HCT116 (cell line): Measurements from ENCODE around the gene IGSF10. TPM values are rescaled to one million over a fixed set of nuclear protein-coding genes. Genes with fewer than 3 reads are reported as not detected.

Experiments
- ATAC-seq: fragments of 200-7000 bp; cut with Tn5 transposase; 2 replicates; pipeline ENCODE4 v1.9.1; 2020; ENCODE audit warnings: mild to moderate bottlenecking, moderate library complexity
- BruUV-seq: library from RNA; stranded (reverse); fragments of 400-500 nt; replicated peaks from 2 replicates; lab custom pipeline; 2021; lab: Mats Ljungman, UMichigan
- CTCF ChIA-PET: fragments of 300-600 bp; sonication (Branson Sonifier 250); formaldehyde crosslinking; loops from one replicate; lab custom pipeline; 2021; ENCODE audit warnings: antibody characterized with exemption; lab: Charles Lee
- POLR2A ChIA-PET: fragments of 300-600, 350-600 bp; sonication (Branson Sonifier 250); formaldehyde crosslinking; loops from one replicate; lab custom pipeline; 2021; ENCODE audit warnings: antibody characterized with exemption; lab: Charles Lee
- RAD21 ChIA-PET, 2 experiments: fragments of 300-600 bp; sonication (Branson Sonifier 250); formaldehyde crosslinking; loops; one replicate each; lab custom pipeline; 2023; ENCODE audit warnings: low total read pairs in 2 of 2; ENCODE audit not compliant: uncharacterized antibody in 2 of 2, unreplicated experiment in 2 of 2, low non-redundant PET in 1 of 2; lab: Charles Lee
- DNase-seq: peaks from one replicate; pipeline ENCODE4 v3.0.0-alpha.2; 2010; ENCODE audit warnings: low read depth, low spot score
- H2AFZ ChIP-seq: fragments of 200-600 bp; shearing (Covaris generic), sonication (generic); 2 replicates; pipeline ENCODE4 v1.6.1; 2017; ENCODE audit warnings: low read depth, mixed run types, mixed read lengths, antibody characterized with exemption, low read length; ENCODE audit not compliant: poor library complexity, severe bottlenecking
- H3K27ac ChIP-seq: 2 replicates; pipeline ENCODE4 v1.5.1; 2012; ENCODE audit warnings: low read depth, low read length
- H3K27me3 ChIP-seq: fragments of 200-600 bp; sonication (generic); 2 replicates; pipeline ENCODE4 v1.6.1; 2016; ENCODE audit warnings: mixed run types, low read length, mixed read lengths; ENCODE audit not compliant: insufficient read depth
- H3K36me3 ChIP-seq, 2 experiments: fragments of 200-500 bp in 1 of 2; fragments of 200-600 bp in 1 of 2; sonication (Bioruptor generic) in 1 of 2; sonication (generic) in 1 of 2; 2 replicates each; pipeline versions ENCODE4 v1.5.1 to v1.6.1; 2014 to 2016; ENCODE audit warnings: low read length in 2 of 2, inconsistent platforms in 1 of 2, mixed read lengths in 1 of 2, mixed run types in 1 of 2; ENCODE audit not compliant: insufficient read depth in 2 of 2, control insufficient read depth in 1 of 2
- H3K4me1 ChIP-seq, 2 experiments: fragments of 200-600 bp in 1 of 2; sonication (generic) in 1 of 2; 2 replicates each; pipeline versions ENCODE4 v1.5.1 to v1.6.1; 2012 to 2017; ENCODE audit warnings: low read length in 2 of 2, inconsistent platforms in 1 of 2, mild to moderate bottlenecking in 1 of 2, mixed read lengths in 1 of 2, mixed run types in 1 of 2, moderate library complexity in 1 of 2; ENCODE audit not compliant: insufficient read depth in 2 of 2, control insufficient read depth in 1 of 2
- H3K4me2 ChIP-seq: fragments of 200-600 bp; sonication (generic); 2 replicates; pipeline ENCODE4 v1.6.1; 2017; ENCODE audit warnings: mixed run types, low read length, mixed read lengths
- H3K4me3 ChIP-seq, 2 experiments: fragments of 200-600 bp in 1 of 2; sonication (generic) in 1 of 2; replicated peaks in 1 of 2; 2 replicates each; pipeline ENCODE4 v1.5.1; 2011 to 2016; ENCODE audit warnings: low read length in 2 of 2, control low read depth in 1 of 2, low read depth in 1 of 2, mild to moderate bottlenecking in 1 of 2, mixed read lengths in 1 of 2, mixed run types in 1 of 2
- H3K79me2 ChIP-seq: fragments of 200-600 bp; sonication (generic); 2 replicates; pipeline ENCODE4 v1.6.1; 2017; ENCODE audit warnings: mild to moderate bottlenecking, mixed run types, low read length, moderate library complexity, mixed read lengths; ENCODE audit not compliant: insufficient read depth
- H3K9ac ChIP-seq: fragments of 200-600 bp; sonication (generic); 2 replicates; pipeline ENCODE4 v1.6.1; 2016; ENCODE audit warnings: low read length, mixed read lengths
- H3K9me2 ChIP-seq: fragments of 200-600 bp; sonication (generic), shearing (Covaris generic); 2 replicates; pipeline ENCODE4 v1.6.1; 2017; ENCODE audit warnings: mixed run types, mild to moderate bottlenecking, moderate library complexity; ENCODE audit not compliant: insufficient read depth
- H3K9me3 ChIP-seq, 2 experiments: fragments of 200-500 bp in 1 of 2; fragments of 200-600 bp in 1 of 2; sonication (Bioruptor generic) in 1 of 2; sonication (generic) in 1 of 2; 2 replicates each; pipeline ENCODE4 v1.6.1; 2014 to 2017; ENCODE audit warnings: low read length in 2 of 2, mixed read lengths in 2 of 2, inconsistent platforms in 1 of 2, low read depth in 1 of 2, mild to moderate bottlenecking in 1 of 2, mixed run types in 1 of 2, moderate library complexity in 1 of 2; ENCODE audit not compliant: control insufficient read depth in 1 of 2, insufficient read depth in 1 of 2
- H4K20me1 ChIP-seq: fragments of 200-600 bp; sonication (generic), shearing (Covaris generic); 2 replicates; pipeline ENCODE4 v1.6.1; 2017; ENCODE audit warnings: mixed run types, mild to moderate bottlenecking, moderate library complexity; ENCODE audit not compliant: insufficient read depth
- ATF3 ChIP-seq: IDR thresholded peaks from 2 replicates; pipeline ENCODE4 v1.6.1; 2012
- CBX3 ChIP-seq: IDR thresholded peaks from 2 replicates; pipeline ENCODE4 v1.6.1; 2012; ENCODE audit warnings: low read depth
- CTCF ChIP-seq, 3 experiments: fragments of 200-600 bp in 1 of 3; sonication (generic) in 1 of 3; IDR thresholded peaks in 2 of 3; conservative IDR thresholded peaks in 1 of 3; 2 replicates each; pipeline ENCODE4 v1.5.1; 2012 to 2017; ENCODE audit warnings: low read depth in 2 of 3, low read length in 2 of 3, antibody characterized with exemption in 1 of 3, borderline replicate concordance in 1 of 3, control low read depth in 1 of 3, mild to moderate bottlenecking in 1 of 3, mixed read lengths in 1 of 3, mixed run types in 1 of 3, moderate library complexity in 1 of 3; ENCODE audit not compliant: insufficient read depth in 1 of 3
- EGR1 ChIP-seq: IDR thresholded peaks from 2 replicates; pipeline ENCODE4 v1.6.1; 2012; ENCODE audit warnings: low read depth
- EZH2 ChIP-seq: fragments of 200-600 bp; sonication (generic); IDR thresholded peaks from 2 replicates; pipeline ENCODE4 v1.6.1; 2017; ENCODE audit warnings: antibody characterized with exemption, mixed run types
- EZH2phosphoT487 ChIP-seq: fragments of 200-600 bp; IDR thresholded peaks from 2 replicates; pipeline ENCODE4 v1.6.1; 2018; ENCODE audit warnings: antibody characterized with exemption, borderline replicate concordance
- FOSL1 ChIP-seq: IDR thresholded peaks from 2 replicates; pipeline ENCODE4 v1.6.1; 2012; ENCODE audit warnings: low read depth
- JUND ChIP-seq: IDR thresholded peaks from 2 replicates; pipeline ENCODE4 v1.6.1; 2012
- RAD21 ChIP-seq: IDR thresholded peaks from 2 replicates; pipeline ENCODE4 v1.6.1; 2012; ENCODE audit warnings: low read depth, mild to moderate bottlenecking
- REST ChIP-seq: IDR thresholded peaks from 2 replicates; pipeline ENCODE4 v1.6.1; 2012; ENCODE audit warnings: low read depth
- SIN3A ChIP-seq: IDR thresholded peaks from 2 replicates; pipeline ENCODE4 v1.6.1; 2012; ENCODE audit warnings: low read depth
- TCF7L2 ChIP-seq: IDR thresholded peaks from 2 replicates; pipeline ENCODE4 v1.7.0; 2011; ENCODE audit warnings: borderline replicate concordance, inconsistent platforms; ENCODE audit not compliant: insufficient read depth, insufficient read length; ENCODE audit errors: extremely low read depth
- YY1 ChIP-seq: IDR thresholded peaks from 2 replicates; pipeline ENCODE4 v1.6.1; 2011; ENCODE audit warnings: low read length, low read depth, moderate library complexity, mild to moderate bottlenecking; ENCODE audit not compliant: insufficient replicate concordance; ENCODE audit errors: extremely low read depth
- ZFX ChIP-seq: fragments of 450-650 bp; IDR thresholded peaks from 2 replicates; pipeline ENCODE4 v1.6.1; 2017
- ZNF274 ChIP-seq: fragments of 200-500 bp; sonication (Bioruptor generic); IDR thresholded peaks from 2 replicates; pipeline ENCODE4 v1.6.1; 2014; ENCODE audit warnings: mild to moderate bottlenecking, low read depth, low read length, inconsistent platforms
- intact Hi-C: fragments of 100-400 bp; cut with micrococcal nuclease; formaldehyde crosslinking; loops from 2 replicates; pipeline ENCODE4 v1.10.0; 2022
- total RNA-seq: library from RNA; stranded (reverse); gene quantifications from one replicate; pipeline ENCODE4 v1.2.1, GENCODE V29; 2021; ENCODE audit not compliant: unreplicated experiment

The IGSF10 gene
- total RNA-seq, 1 experiment from 2014 or later: 0.02 TPM

- POLR2A ChIA-PET: no interaction called here
- Histone ChIP-seq H3K4me1 (no peaks in the 10 kb centered on the region), H3K9me3 (no peaks in the 10 kb centered on the region), H3K79me2 (no peaks in the 10 kb centered on the region), H3K9me2 (no peaks in the 10 kb centered on the region), H3K36me3 (no peaks in the 10 kb centered on the region), H4K20me1 (no peaks in the 10 kb centered on the region), H3K4me3 (no peak overlapping the region), H2AFZ (no peak overlapping the region), H3K27ac (no peak overlapping the region), H3K9ac (no peak overlapping the region), H3K4me2 (no peak overlapping the region), H3K27me3 (no peaks in the 10 kb centered on the region)
- no TSS peak for BruUV-seq
- DNase-seq: no peak
- RAD21 ChIA-PET: no interaction called here
- ATAC-seq: no peak
- CTCF ChIA-PET: no interaction called here
- no peak for TF ChIP-seq FOSL1
- no peak for TF ChIP-seq ZNF274
- no peak for TF ChIP-seq ZFX
- TF ChIP-seq REST: no peak
- no peak for TF ChIP-seq CTCF (IDR thresholded peaks at IDR 0.05 in 2 of 3, conservative IDR thresholded peaks at IDR 0.05 in 1 of 3; ENCODE audit: borderline replicate concordance in 1 of 3, insufficient read depth in 1 of 3, low read depth in 2 of 3, low read length in 2 of 3)
- TF ChIP-seq TCF7L2: no peak
- TF ChIP-seq JUND: no peak
- TF ChIP-seq ATF3: no peak
- TF ChIP-seq YY1: no peak
- no peak for TF ChIP-seq CBX3
- TF ChIP-seq SIN3A: no peak
- no peak for TF ChIP-seq RAD21
- no peak for TF ChIP-seq EGR1
- TF ChIP-seq EZH2phosphoT487: no peak
- no peak for TF ChIP-seq EZH2
- intact Hi-C loops: no loop called here
These were observed 4.8 kb downstream of the IGSF10 start for GRCh38 chr3:151456065-151456464.
